NCI-H187 (cell line): ENCODE measurements around the gene ALDOA.

Experiments
- DNase-seq, 2 experiments: peaks; one replicate each; lab custom pipeline; 2025; lab: John Stamatoyannopoulos, UW

Gene ALDOA

GRCh38 chr16:30116291-30117207 lies 51.0 kb downstream of the ALDOA start:
- no peak for DNase-seq

GRCh38 chr16:30117768-30118167 lies 52.2 kb downstream of the ALDOA start:
- no peak for DNase-seq

- no peak for DNase-seq
These were observed 53.9 kb downstream of the ALDOA start for GRCh38 chr16:30119428-30119827.
